Measurements from ENCODE around the gene NAT10. TPM values are rescaled to one million over a fixed set of nuclear protein-coding genes. Genes with fewer than 3 reads are reported as not detected.
"Not testable (repeated sequence)": the region's sequence is repeated elsewhere in the genome, so short reads cannot be mapped to it uniquely, and the experiment has no call there.

Gene NAT10
- total RNA-seq, 2 donors from 2014 or later = 59.7 to 61.0 TPM

DNA sequence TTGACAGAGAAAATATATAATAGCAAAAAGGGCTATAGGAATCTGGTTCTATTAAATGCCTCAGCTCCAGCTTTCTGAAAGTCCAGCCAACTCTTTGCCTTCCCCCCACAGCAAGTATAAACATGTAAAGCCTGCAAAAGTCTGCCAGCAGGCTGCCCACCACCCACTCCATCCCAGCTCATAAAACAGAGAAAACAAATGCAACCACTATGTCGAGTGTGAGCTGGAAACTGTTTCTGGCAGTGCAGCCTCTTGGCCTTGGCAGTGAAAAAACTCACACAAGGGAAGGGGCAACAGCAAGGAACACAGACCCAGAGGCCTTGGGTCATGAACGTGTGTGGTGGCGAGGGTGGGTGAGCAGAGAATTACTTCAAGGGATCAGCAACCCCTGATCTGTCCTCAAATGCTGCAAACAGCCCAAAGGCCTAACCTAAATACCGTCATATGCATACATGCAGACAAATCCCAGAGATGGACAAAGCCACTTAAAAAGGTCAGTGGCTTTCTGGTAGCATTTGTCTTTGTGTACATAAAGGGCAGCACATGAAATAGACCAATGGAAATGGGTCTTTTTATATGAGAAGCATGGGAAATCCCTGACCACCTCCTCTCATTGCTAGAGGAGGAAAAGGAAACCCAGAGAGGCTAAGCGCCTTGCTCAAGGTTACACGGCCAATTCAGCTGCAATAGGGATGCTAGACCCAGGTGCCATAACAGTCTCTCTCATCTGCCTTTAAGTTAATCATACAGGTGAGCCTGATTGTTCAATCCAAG, 74.8 kb downstream of the NAT10 start:
- H3K36me3 Mint-ChIP-seq (ENCODE audit: low read depth) = no peaks in the 10 kb centered on the region
- Histone ChIP-seq H3K36me3 (ENCODE audit: control insufficient read depth, insufficient read depth, low read length) (peaks cover 3% of the 10 kb centered on the region), H3K4me1 (ENCODE audit: control insufficient read depth, insufficient read depth, low read length) (peaks cover 2% of the 10 kb centered on the region), H3K4me3 (ENCODE audit: low read length) (no peak overlapping the region), H3K27ac (ENCODE audit: low read depth, low read length) (no peak overlapping the region), H3K27me3 (ENCODE audit: control insufficient read depth, insufficient read depth, low read length, poor library complexity, severe bottlenecking) (no peaks in the 10 kb centered on the region), H3K9ac (ENCODE audit: extremely low read depth, low read length, poor library complexity, severe bottlenecking) (no peak overlapping the region), H3K9me3 (ENCODE audit: control insufficient read depth, low read length) (no peaks in the 10 kb centered on the region)
- H3K9me3 Mint-ChIP-seq = no peaks in the 10 kb centered on the region
- H3K4me3 Mint-ChIP-seq = no peak overlapping the region
- TF ChIP-seq CTCF (conservative IDR thresholded peaks at IDR 0.05) = no peak
- no peak overlapping the region for H3K27ac Mint-ChIP-seq
- peaks cover 5% of the 10 kb centered on the region for H3K27me3 Mint-ChIP-seq (ENCODE audit: insufficient read depth)
- no peak for DNase-seq
- peaks cover 4% of the 10 kb centered on the region for H3K4me1 Mint-ChIP-seq
- WGBS, 2 experiments (ENCODE audit: insufficient coverage in 1 of 2, insufficient read length in 1 of 2) = 90 to 92% methylated on average over 6 of the region's 6 CpGs

DNA sequence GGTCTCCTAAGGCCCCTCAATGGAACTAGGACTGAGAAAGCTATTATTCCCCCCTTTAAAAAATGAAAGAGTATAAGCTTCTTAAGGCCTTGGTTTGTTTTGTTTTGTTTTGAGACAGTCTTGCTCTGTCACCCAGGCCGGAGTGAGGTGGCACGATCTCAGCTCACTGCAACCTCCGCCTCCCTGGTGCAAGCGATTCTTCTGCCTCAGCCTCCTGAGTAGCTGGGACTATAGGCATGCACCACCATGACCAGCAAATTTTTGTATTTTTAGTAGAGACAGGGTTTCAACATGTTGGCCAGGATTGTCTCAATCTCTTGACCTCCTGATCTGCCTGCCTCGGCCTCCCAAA, 75.4 kb downstream of the NAT10 start:
- H3K9me3 Mint-ChIP-seq = not testable (repeated sequence)

DNA sequence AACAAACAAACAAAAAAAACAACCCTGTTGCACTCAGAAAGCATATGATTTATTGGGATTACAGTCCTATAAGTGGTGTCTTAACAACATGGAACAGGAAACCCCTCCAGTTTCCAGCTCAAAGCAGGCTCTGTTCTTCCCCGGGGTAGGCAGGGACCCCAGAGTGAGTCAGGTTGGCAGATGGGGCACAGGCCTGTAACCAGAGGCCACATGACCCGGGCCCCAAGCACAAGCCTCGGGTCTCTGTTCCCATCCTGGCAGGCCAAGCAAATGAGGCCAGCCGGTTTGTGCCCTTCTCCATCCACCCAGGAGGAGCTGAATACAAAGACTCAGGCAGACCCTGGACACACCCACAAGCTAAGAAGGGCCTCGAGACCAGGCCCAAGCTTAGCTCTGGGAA, 75.8 kb downstream of the NAT10 start:
- H3K36me3 ChIP-seq (ENCODE audit: control insufficient read depth, insufficient read depth, low read length) = peaks cover 7% of the 10 kb centered on the region

More for the DNA sequence above, 75.4 kb downstream of the NAT10 start:
- H3K4me1 Mint-ChIP-seq; H3K36me3 ChIP-seq (ENCODE audit: control insufficient read depth, insufficient read depth, low read length); H3K4me3 ChIP-seq (ENCODE audit: low read length); H3K9me3 ChIP-seq (ENCODE audit: control insufficient read depth, low read length); H3K27me3 Mint-ChIP-seq (ENCODE audit: insufficient read depth); H3K9ac ChIP-seq (ENCODE audit: extremely low read depth, low read length, poor library complexity, severe bottlenecking); H3K36me3 Mint-ChIP-seq (ENCODE audit: low read depth); H3K4me3 Mint-ChIP-seq; H3K27me3 ChIP-seq (ENCODE audit: control insufficient read depth, insufficient read depth, low read length, poor library complexity, severe bottlenecking); H3K27ac ChIP-seq (ENCODE audit: low read depth, low read length); DNase-seq; H3K27ac Mint-ChIP-seq; H3K4me1 ChIP-seq (ENCODE audit: control insufficient read depth, insufficient read depth, low read length): not testable (repeated sequence)
- 98 to 100% methylated on average over 4 to 5 of the region's 5 CpGs for WGBS, 2 experiments (ENCODE audit: insufficient coverage in 1 of 2, insufficient read length in 1 of 2)

More for the DNA sequence above, 75.8 kb downstream of the NAT10 start:
- no peak for DNase-seq
- Histone ChIP-seq H3K27me3 (ENCODE audit: control insufficient read depth, insufficient read depth, low read length, poor library complexity, severe bottlenecking) (no peaks in the 10 kb centered on the region), H3K4me3 (ENCODE audit: low read length) (no peak overlapping the region), H3K27ac (ENCODE audit: low read depth, low read length) (no peak overlapping the region), H3K4me1 (ENCODE audit: control insufficient read depth, insufficient read depth, low read length) (peaks cover 2% of the 10 kb centered on the region), H3K9me3 (ENCODE audit: control insufficient read depth, low read length) (no peaks in the 10 kb centered on the region), H3K9ac (ENCODE audit: extremely low read depth, low read length, poor library complexity, severe bottlenecking) (no peak overlapping the region)
- no peaks in the 10 kb centered on the region for H3K27me3 Mint-ChIP-seq (ENCODE audit: insufficient read depth)
- H3K4me3 Mint-ChIP-seq = no peak overlapping the region
- 74 to 80% methylated on average over 2 to 5 of the region's 5 CpGs for WGBS, 2 experiments (ENCODE audit: insufficient coverage in 1 of 2, insufficient read length in 1 of 2)
- peaks cover 5% of the 10 kb centered on the region for H3K4me1 Mint-ChIP-seq
- no peak overlapping the region for H3K27ac Mint-ChIP-seq
- no peaks in the 10 kb centered on the region for H3K9me3 Mint-ChIP-seq
- H3K36me3 Mint-ChIP-seq (ENCODE audit: low read depth) = no peaks in the 10 kb centered on the region
- no peak for TF ChIP-seq CTCF (conservative IDR thresholded peaks at IDR 0.05)

Measured in endodermal cell (in vitro differentiated cells).